Body of pancreas (tissue), 4 donors: ENCODE measurements around the gene EPS8. TPM values are rescaled to one million over a fixed set of nuclear protein-coding genes. Genes with fewer than 3 reads are reported as not detected.

ENCODE experiments used
- ATAC-seq: fragments of 150-250 bp; one replicate; pipeline ENCODE4 v1.9.1; 2016
- DNase-seq, 4 donors: peaks; one replicate each; pipeline ENCODE4 v3.0.0-alpha.2; 2019
- H3K27ac ChIP-seq, 4 donors: fragments of 200-600 bp; sonication (generic); 1 replicate in 3 of 4; 2 replicates in 1 of 4; pipeline versions ENCODE4 v1.5.1 to v1.6.1; 2016 to 2019; ENCODE audit warnings: mild to moderate bottlenecking in 1 of 4, mixed read lengths in 1 of 4, moderate library complexity in 1 of 4
- H3K27me3 ChIP-seq, 2 donors: fragments of 200-600 bp; sonication (generic); one replicate each; pipeline ENCODE4 v1.6.0; 2016; ENCODE audit warnings: mild to moderate bottlenecking in 1 of 2
- H3K36me3 ChIP-seq, 2 donors: fragments of 200-600 bp; sonication (generic); replicated peaks in 1 of 2; 2 replicates each; pipeline ENCODE4 v1.5.1; 2016; ENCODE audit warnings: low read depth in 2 of 2; ENCODE audit not compliant: insufficient read depth in 1 of 2
- H3K4me1 ChIP-seq: fragments of 200-600 bp; sonication (generic); one replicate; pipeline ENCODE4 v1.6.0; 2016
- H3K4me3 ChIP-seq, 2 donors: fragments of 200-600 bp; sonication (generic); 1 replicate in 1 of 2; 2 replicates in 1 of 2; pipeline ENCODE4 v1.5.1; 2016 to 2019
- H3K9me3 ChIP-seq, 3 donors: fragments of 200-600 bp; sonication (generic); 1 replicate in 2 of 3; 2 replicates in 1 of 3; pipeline ENCODE4 v1.5.1; 2016
- CTCF ChIP-seq, 7 experiments: fragments of 450-650 bp in 4 of 7; fragments of 200-600 bp in 3 of 7; sonication (generic) in 3 of 7; IDR thresholded peaks; one replicate each; pipeline ENCODE4 v1.5.1; 2016 to 2019; ENCODE audit warnings: antibody characterized with exemption in 7 of 7
- POLR2A ChIP-seq, 3 donors: fragments of 450-650 bp; IDR thresholded peaks; one replicate each; pipeline ENCODE4 v1.6.1; 2016; ENCODE audit warnings: antibody characterized with exemption in 3 of 3, mild to moderate bottlenecking in 2 of 3
- WGBS, 2 donors: methylation state at CpG; one replicate each; pipeline ENCODE4 v1.1.5; 2017; 5-methylcytosine and 5-hydroxymethylcytosine counted together
- intact Hi-C: fragments of 100-400 bp; cut with DNase I; formaldehyde crosslinking; loops from one replicate; pipeline ENCODE4 v1.15.1; 2023
- total RNA-seq, 2 donors: library from RNA; depleted of rRNA; stranded (reverse); fragments of >200 nt; gene quantifications; one replicate each; pipeline ENCODE4 v1.1.0, GENCODE V29; 2016

Gene EPS8
- total RNA-seq, 2 donors from 2014 or later = 31.6 to 41.2 TPM

GRCh38 chr12:15811214-15812127, 22.3 kb upstream of the EPS8 start:
- Histone ChIP-seq H3K4me1 (no peaks in the 10 kb centered on the region), H3K27me3 (no peaks in the 10 kb centered on the region), H3K4me3 (no peak overlapping the region), H3K36me3 (no peaks in the 10 kb centered on the region), H3K27ac (no peak overlapping the region), H3K9me3 (no peaks in the 10 kb centered on the region)
- ATAC-seq = no peak
- WGBS, 2 donors = 79 to 83% methylated on average over 2 of the region's 2 CpGs
- no peak for TF ChIP-seq POLR2A (IDR thresholded peaks at IDR 0.05)
- TF ChIP-seq CTCF (IDR thresholded peaks at IDR 0.05) = no peak
- no peak for DNase-seq
- intact Hi-C loops = no loop called here

- Histone ChIP-seq H3K36me3 (no peaks in the 10 kb centered on the region), H3K27ac (no peak overlapping the region), H3K4me3 (no peak overlapping the region), H3K27me3 (no peaks in the 10 kb centered on the region), H3K9me3 (no peaks in the 10 kb centered on the region), H3K4me1 (no peaks in the 10 kb centered on the region)
- no peak for TF ChIP-seq CTCF (IDR thresholded peaks at IDR 0.05)
- TF ChIP-seq POLR2A (IDR thresholded peaks at IDR 0.05) = no peak
- ATAC-seq (no peak), DNase-seq (no peak)
- intact Hi-C loops = no loop called here
- WGBS, 2 donors = 15 to 18% methylated on average over 3 of the region's 3 CpGs
Measured at GRCh38 chr12:15808652-15809051, 19.5 kb upstream of the EPS8 start.

- Histone ChIP-seq H3K36me3 (no peaks in the 10 kb centered on the region), H3K27me3 (no peaks in the 10 kb centered on the region), H3K9me3 (no peaks in the 10 kb centered on the region), H3K4me1 (no peaks in the 10 kb centered on the region), H3K4me3 (no peak overlapping the region), H3K27ac (no peak overlapping the region)
- intact Hi-C loops = no loop called here
- no peak for ATAC-seq
- DNase-seq = no peak
- TF ChIP-seq POLR2A (IDR thresholded peaks at IDR 0.05) = no peak
- no peak for TF ChIP-seq CTCF (IDR thresholded peaks at IDR 0.05)
- 80 to 84% methylated on average over 2 of the region's 2 CpGs for WGBS, 2 donors
Measured at GRCh38 chr12:15808250-15808649, 19.1 kb upstream of the EPS8 start.

GRCh38 chr12:15806826-15807225, 17.6 kb upstream of the EPS8 start:
- no peaks in the 10 kb centered on the region for H3K36me3 ChIP-seq
- 87 to 89% methylated on average over 1 of the region's 1 CpG for WGBS, 2 donors
- no peak for ATAC-seq

More at GRCh38 chr12:15806826-15807225, 17.6 kb upstream of the EPS8 start:
- H3K4me1 ChIP-seq = no peaks in the 10 kb centered on the region
- intact Hi-C loops = no loop called here
- no peaks in the 10 kb centered on the region for H3K27me3 ChIP-seq
- H3K27ac ChIP-seq = no peak overlapping the region
- no peak overlapping the region for H3K4me3 ChIP-seq
- no peak for DNase-seq
- no peak for TF ChIP-seq CTCF (IDR thresholded peaks at IDR 0.05)
- no peak for TF ChIP-seq POLR2A (IDR thresholded peaks at IDR 0.05)
- no peaks in the 10 kb centered on the region for H3K9me3 ChIP-seq
